IMR-90 (cell line): ENCODE measurements around the gene COL13A1. TPM values are rescaled to one million over a fixed set of nuclear protein-coding genes. Genes with fewer than 3 reads are reported as not detected.
A peak's percentile ranks its signal among the peaks of the same experiment; 100 is the strongest.

Experiments used
- ATAC-seq: fragments of 200-7000 bp; cut with Tn5 transposase; 2 replicates; pipeline ENCODE4 v1.9.1; 2020; ENCODE audit warnings: low read depth, mild to moderate bottlenecking, moderate library complexity
- BruUV-seq: library from RNA; stranded (reverse); fragments of 400-500 nt; replicated peaks from 2 replicates; lab custom pipeline; 2021; lab: Mats Ljungman, UMichigan
- CTCF ChIA-PET: fragments of 300-600 bp; formaldehyde crosslinking; extraction: SDS; loops from one replicate; lab custom pipeline; 2021; ENCODE audit warnings: antibody characterized with exemption; lab: Yijun Ruan, JAX
- POLR2A ChIA-PET: fragments of 300-600 bp; sonication (Branson Sonifier 250); formaldehyde crosslinking; loops from one replicate; lab custom pipeline; 2022; ENCODE audit warnings: antibody characterized with exemption; ENCODE audit not compliant: unreplicated experiment; lab: Charles Lee
- DNase-seq: peaks from one replicate; pipeline ENCODE4 v3.0.0; 2013
- H2AFZ ChIP-seq: replicated peaks from 2 replicates; pipeline ENCODE3; 2013; ENCODE audit warnings: low read length, mild to moderate bottlenecking; ENCODE audit not compliant: poor library complexity
- H2AK5ac ChIP-seq: 2 replicates; pipeline ENCODE4 v1.6.1; 2013; ENCODE audit warnings: low read depth, low read length, inconsistent platforms
- H2AK9ac ChIP-seq: replicated peaks from 2 replicates; pipeline ENCODE3; 2013; ENCODE audit warnings: mild to moderate bottlenecking, low read depth, low read length, moderate library complexity; ENCODE audit not compliant: poor library complexity
- H2BK120ac ChIP-seq: 2 replicates; pipeline ENCODE4 v1.6.1; 2013; ENCODE audit warnings: low read depth, low read length, inconsistent platforms
- H2BK15ac ChIP-seq: 3 replicates; pipeline ENCODE4 v1.6.1; 2013; ENCODE audit warnings: low read depth, low read length, inconsistent platforms
- H2BK20ac ChIP-seq: 2 replicates; pipeline ENCODE4 v1.6.1; 2013; ENCODE audit warnings: low read depth, mild to moderate bottlenecking, inconsistent platforms, low read length, moderate library complexity
- H2BK5ac ChIP-seq: 2 replicates; pipeline ENCODE4 v1.6.1; 2013; ENCODE audit warnings: mild to moderate bottlenecking, low read depth, low read length, inconsistent platforms; ENCODE audit not compliant: poor library complexity, severe bottlenecking
- H3K14ac ChIP-seq: replicated peaks from 2 replicates; pipeline ENCODE4 v1.6.1; 2013; ENCODE audit warnings: low read depth, low read length, inconsistent platforms
- H3K18ac ChIP-seq: 2 replicates; pipeline ENCODE4 v1.6.1; 2013; ENCODE audit warnings: low read depth, low read length, control low read depth
- H3K23ac ChIP-seq: 2 replicates; pipeline ENCODE4 v1.6.1; 2013; ENCODE audit warnings: low read depth, low read length, inconsistent platforms
- H3K27ac ChIP-seq: 2 replicates; pipeline ENCODE4 v1.5.1; 2013; ENCODE audit warnings: mild to moderate bottlenecking, control low read depth, low read length; ENCODE audit not compliant: insufficient read depth
- H3K27me3 ChIP-seq: 2 replicates; pipeline ENCODE4 v1.6.1; 2013; ENCODE audit warnings: low read length; ENCODE audit not compliant: control insufficient read depth, insufficient read depth
- H3K36me3 ChIP-seq: 2 replicates; pipeline ENCODE4 v1.6.1; 2013; ENCODE audit warnings: low read length, mixed read lengths; ENCODE audit not compliant: control insufficient read depth, insufficient read depth
- H3K4ac ChIP-seq: 2 replicates; pipeline ENCODE4 v1.6.1; 2013; ENCODE audit warnings: low read depth, low read length, inconsistent platforms
- H3K4me1 ChIP-seq: 2 replicates; pipeline ENCODE4 v1.6.1; 2013; ENCODE audit warnings: low read length, mixed read lengths; ENCODE audit not compliant: control insufficient read depth, insufficient read depth
- H3K4me2 ChIP-seq: 2 replicates; pipeline ENCODE4 v1.6.1; 2013; ENCODE audit warnings: low read depth, mild to moderate bottlenecking, control low read depth, low read length, moderate library complexity
- H3K4me3 ChIP-seq: 2 replicates; pipeline ENCODE4 v1.5.1; 2013; ENCODE audit warnings: low read depth, mild to moderate bottlenecking, control low read depth, low read length, moderate library complexity; ENCODE audit not compliant: insufficient read depth
- H3K56ac ChIP-seq: 2 replicates; pipeline ENCODE4 v1.6.1; 2013; ENCODE audit warnings: low read length, inconsistent platforms; ENCODE audit not compliant: insufficient read depth; ENCODE audit errors: extremely low read depth
- H3K79me1 ChIP-seq, 2 experiments: 2 replicates each; pipeline ENCODE4 v1.6.1; 2013; ENCODE audit warnings: low read length in 2 of 2, inconsistent platforms in 1 of 2, low read depth in 1 of 2
- H3K9ac ChIP-seq: 2 replicates; pipeline ENCODE4 v1.6.1; 2013; ENCODE audit warnings: low read depth, low read length, control low read depth
- H3K9me1 ChIP-seq: 2 replicates; pipeline ENCODE4 v1.6.1; 2013; ENCODE audit warnings: low read length, inconsistent platforms; ENCODE audit not compliant: insufficient read depth
- H3K9me3 ChIP-seq: 2 replicates; pipeline ENCODE4 v1.6.1; 2013; ENCODE audit warnings: low read length; ENCODE audit not compliant: control insufficient read depth, insufficient read depth
- H4K20me1 ChIP-seq: 2 replicates; pipeline ENCODE4 v1.6.1; 2013; ENCODE audit warnings: low read length, inconsistent platforms; ENCODE audit not compliant: insufficient read depth
- H4K5ac ChIP-seq: 2 replicates; pipeline ENCODE4 v1.6.1; 2013; ENCODE audit warnings: mild to moderate bottlenecking, low read depth, low read length, control low read depth
- H4K8ac ChIP-seq, 2 experiments: 2 replicates each; pipeline ENCODE4 v1.6.1; 2013; ENCODE audit warnings: low read depth in 2 of 2, low read length in 2 of 2, control low read depth in 1 of 2, inconsistent platforms in 1 of 2
- H4K91ac ChIP-seq: 2 replicates; pipeline ENCODE4 v1.6.1; 2013; ENCODE audit warnings: low read depth, low read length, inconsistent platforms; ENCODE audit not compliant: insufficient read depth
- BHLHE40 ChIP-seq: fragments of 150-350 bp; IDR thresholded peaks from 2 replicates; pipeline ENCODE4 v1.6.1; 2016; ENCODE audit warnings: mild to moderate bottlenecking, low read depth, low read length
- CEBPB ChIP-seq: IDR thresholded peaks from 2 replicates; pipeline ENCODE4 v1.6.1; 2012; ENCODE audit warnings: low read depth, low read length, improper control_type of control experiment
- CHD1 ChIP-seq: IDR thresholded peaks from 2 replicates; pipeline ENCODE4 v1.6.1; 2012; ENCODE audit warnings: low read depth, low read length, improper control_type of control experiment
- CTCF ChIP-seq: conservative IDR thresholded peaks from 2 replicates; pipeline ENCODE4 v1.5.1; 2012; ENCODE audit warnings: mild to moderate bottlenecking, low read depth, low read length, improper control_type of control experiment
- ELK1 ChIP-seq: fragments of 150-350 bp; IDR thresholded peaks from 2 replicates; pipeline ENCODE4 v1.6.1; 2016; ENCODE audit warnings: low read depth, mild to moderate bottlenecking, low read length, moderate library complexity, borderline replicate concordance
- FOS ChIP-seq: fragments of 150-350 bp; IDR thresholded peaks from 2 replicates; pipeline ENCODE4 v1.6.1; 2016; ENCODE audit warnings: low read depth, low read length
- MAFK ChIP-seq: IDR thresholded peaks from 2 replicates; pipeline ENCODE4 v1.6.1; 2012; ENCODE audit warnings: low read depth, low read length, improper control_type of control experiment
- MAZ ChIP-seq: IDR thresholded peaks from 2 replicates; pipeline ENCODE4 v1.6.1; 2012; ENCODE audit warnings: low read depth, mild to moderate bottlenecking, low read length, improper control_type of control experiment, moderate library complexity, borderline replicate concordance
- MXI1 ChIP-seq: IDR thresholded peaks from 2 replicates; pipeline ENCODE4 v1.6.1; 2012; ENCODE audit warnings: low read depth, mild to moderate bottlenecking, low read length, moderate library complexity, borderline replicate concordance
- NFE2L2 ChIP-seq: fragments of 150-350 bp; IDR thresholded peaks from 2 replicates; pipeline ENCODE4 v1.6.1; 2016; ENCODE audit warnings: low read depth, mild to moderate bottlenecking, low read length
- POLR2A ChIP-seq: IDR thresholded peaks from 2 replicates; pipeline ENCODE4 v1.6.1; 2012; ENCODE audit warnings: mild to moderate bottlenecking, low read depth, low read length
- RAD21 ChIP-seq: IDR thresholded peaks from 2 replicates; pipeline ENCODE4 v1.6.1; 2012; ENCODE audit warnings: low read length, improper control_type of control experiment
- RCOR1 ChIP-seq: IDR thresholded peaks from 2 replicates; pipeline ENCODE4 v1.6.1; 2012; ENCODE audit warnings: mild to moderate bottlenecking, low read length, improper control_type of control experiment; ENCODE audit not compliant: insufficient replicate concordance
- RFX5 ChIP-seq: IDR thresholded peaks from 2 replicates; pipeline ENCODE4 v1.8.0; 2012; ENCODE audit warnings: low read depth, mild to moderate bottlenecking, low read length, moderate library complexity
- SMC3 ChIP-seq: fragments of 150-350 bp; IDR thresholded peaks from 2 replicates; pipeline ENCODE4 v1.6.1; 2016; ENCODE audit warnings: low read depth, mild to moderate bottlenecking, antibody characterized with exemption, low read length, moderate library complexity
- WGBS, 2 experiments: methylation state at CpG; one replicate each; pipeline versions ENCODE4 v1.1.5 to v1.1.7; 2013; ENCODE audit warnings: missing lambda C conversion rate in 2 of 2; ENCODE audit not compliant: insufficient read length in 1 of 2; ENCODE audit errors: extremely low coverage in 2 of 2; 5-methylcytosine and 5-hydroxymethylcytosine counted together
- dilution Hi-C: fragments of 300-500 bp; cut with HindIII; formaldehyde crosslinking; loops from one replicate; pipeline ENCODE4 v1.14.3; 2018; ENCODE audit warnings: low sequenced_read_pairs; ENCODE audit not compliant: unreplicated experiment
- in situ Hi-C: fragments of 300-500 bp; cut with MboI; formaldehyde crosslinking; loops from 3 replicates; pipeline ENCODE4 v1.14.3; 2019; ENCODE audit warnings: low sequenced_read_pairs, inconsistent platforms, mixed read lengths
- intact Hi-C: fragments of 100-400 bp; cut with micrococcal nuclease; formaldehyde crosslinking; loops from 2 replicates; pipeline ENCODE4 v1.10.0; 2022
- polyA plus RNA-seq, 3 experiments: library from polyadenylated mRNA; depleted of rRNA; stranded (reverse); fragments of >200 nt; gene quantifications; 2 replicates each; pipeline ENCODE4 v1.2.3, GENCODE V29; 2012; ENCODE audit warnings: low replicate concordance in 1 of 3
- total RNA-seq: library from RNA; depleted of rRNA; stranded (reverse); fragments of >200 nt; gene quantifications from 2 replicates; pipeline ENCODE4 v1.2.3, GENCODE V29; 2012

Gene COL13A1
- total and polyA plus RNA-seq, 2 of the 4 experiments (the other 2 are of a cell fraction): 12.2 to 31.3 TPM

- DNase-seq (peak; percentile 28), ATAC-seq (no peak)
- BruUV-seq: no TSS peak
- H3K4me3 ChIP-seq: no peak overlapping the region
- H3K4me2 ChIP-seq: no peak overlapping the region
- ChIA-PET CTCF (no interaction called here), POLR2A (no interaction called here)
- peak overlapping the region; percentile 88 for H2AK5ac ChIP-seq
- H3K4me1 ChIP-seq: peaks cover 26% of the 10 kb centered on the region
- peak overlapping the region; percentile 74 for H2AK9ac ChIP-seq
- H3K27me3 ChIP-seq: no peaks in the 10 kb centered on the region
- H3K9ac ChIP-seq: no peak overlapping the region
- H3K14ac ChIP-seq: peak overlapping the region; percentile 82
- H3K4ac ChIP-seq: peak overlapping the region; percentile 63
- H3K79me1 ChIP-seq: peaks cover 48 to 97% of the 10 kb centered on the region in 2 experiments
- peak overlapping the region; percentile 57; the same call in 1 of the 3 replicates for H2BK15ac ChIP-seq
- no peaks in the 10 kb centered on the region for H3K36me3 ChIP-seq
- peak overlapping the region; percentile 86 for H2BK120ac ChIP-seq
- no peaks in the 10 kb centered on the region for H3K9me3 ChIP-seq
- H3K9me1 ChIP-seq: peaks cover 34% of the 10 kb centered on the region
- H2AFZ ChIP-seq: peak overlapping the region; percentile 25
- WGBS, 2 experiments: 62% methylated on average over 3 of the region's 12 CpGs; no CpG with 5 or more reads in 1 of the 2 experiments
- peak overlapping the region; percentile 47 to 84; a peak in 2 of 4 replicates for H4K8ac ChIP-seq
- dilution Hi-C loops (no loop called here), intact Hi-C loops (no loop called here), in situ Hi-C loops (no loop called here)
- no peak overlapping the region for H2BK5ac ChIP-seq
- peak overlapping the region; percentile 46 for H4K5ac ChIP-seq
- H2BK20ac ChIP-seq: peak overlapping the region; percentile 9; the same call in 1 of the 2 replicates
- H4K91ac ChIP-seq: peak overlapping the region; percentile 66; the same call in 1 of the 2 replicates
- no peak overlapping the region for H3K27ac ChIP-seq
- no peaks in the 10 kb centered on the region for H4K20me1 ChIP-seq
- H3K18ac ChIP-seq: no peak overlapping the region; the same call in 1 of the 2 replicates
- no peak overlapping the region for H3K23ac ChIP-seq
- no peak overlapping the region for H3K56ac ChIP-seq
- no peak for TF ChIP-seq NFE2L2
- TF ChIP-seq MAFK: no peak
- TF ChIP-seq RCOR1: no peak
- TF ChIP-seq ELK1: no peak
- TF ChIP-seq SMC3: no peak
- TF ChIP-seq FOS: no peak
- no peak for TF ChIP-seq RAD21
- no peak for TF ChIP-seq POLR2A
- no peak for TF ChIP-seq CHD1
- no peak for TF ChIP-seq CEBPB
- no peak for TF ChIP-seq BHLHE40
- TF ChIP-seq MXI1: no peak
- TF ChIP-seq RFX5: no peak
- no peak for TF ChIP-seq MAZ
- TF ChIP-seq CTCF: no peak
Measured at GRCh38 chr10:69810675-69811397, 9.1 kb downstream of the COL13A1 start.
